ENCODE measurements around the gene UBAP1. TPM values are rescaled to one million over a fixed set of nuclear protein-coding genes. Genes with fewer than 3 reads are reported as not detected.

The UBAP1 gene
- total and polyA plus RNA-seq, 2 experiments from 2014 or later, result 17.4 to 20.7 TPM

DNA sequence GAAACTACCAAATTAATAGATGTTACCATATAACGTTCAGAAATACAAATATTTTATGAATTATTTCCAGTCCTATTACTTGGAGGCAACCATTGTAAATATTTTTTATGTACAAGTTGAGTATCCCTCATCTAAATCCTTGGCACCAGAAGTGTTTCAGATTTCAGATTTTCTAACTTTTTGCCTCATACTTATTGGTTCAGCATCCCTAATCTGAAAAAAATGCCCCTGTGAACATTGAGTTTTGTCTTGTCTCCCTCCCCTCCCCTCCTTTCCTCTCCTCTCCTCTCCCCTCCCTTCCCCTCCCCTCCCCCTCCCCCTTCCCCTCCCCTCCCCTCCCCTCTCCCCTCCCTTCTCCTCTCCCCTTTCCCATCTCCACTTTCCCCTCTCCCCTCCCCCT is 40.6 kb downstream of the UBAP1 start (continued):
- TF ChIP-seq, protein P1, sequence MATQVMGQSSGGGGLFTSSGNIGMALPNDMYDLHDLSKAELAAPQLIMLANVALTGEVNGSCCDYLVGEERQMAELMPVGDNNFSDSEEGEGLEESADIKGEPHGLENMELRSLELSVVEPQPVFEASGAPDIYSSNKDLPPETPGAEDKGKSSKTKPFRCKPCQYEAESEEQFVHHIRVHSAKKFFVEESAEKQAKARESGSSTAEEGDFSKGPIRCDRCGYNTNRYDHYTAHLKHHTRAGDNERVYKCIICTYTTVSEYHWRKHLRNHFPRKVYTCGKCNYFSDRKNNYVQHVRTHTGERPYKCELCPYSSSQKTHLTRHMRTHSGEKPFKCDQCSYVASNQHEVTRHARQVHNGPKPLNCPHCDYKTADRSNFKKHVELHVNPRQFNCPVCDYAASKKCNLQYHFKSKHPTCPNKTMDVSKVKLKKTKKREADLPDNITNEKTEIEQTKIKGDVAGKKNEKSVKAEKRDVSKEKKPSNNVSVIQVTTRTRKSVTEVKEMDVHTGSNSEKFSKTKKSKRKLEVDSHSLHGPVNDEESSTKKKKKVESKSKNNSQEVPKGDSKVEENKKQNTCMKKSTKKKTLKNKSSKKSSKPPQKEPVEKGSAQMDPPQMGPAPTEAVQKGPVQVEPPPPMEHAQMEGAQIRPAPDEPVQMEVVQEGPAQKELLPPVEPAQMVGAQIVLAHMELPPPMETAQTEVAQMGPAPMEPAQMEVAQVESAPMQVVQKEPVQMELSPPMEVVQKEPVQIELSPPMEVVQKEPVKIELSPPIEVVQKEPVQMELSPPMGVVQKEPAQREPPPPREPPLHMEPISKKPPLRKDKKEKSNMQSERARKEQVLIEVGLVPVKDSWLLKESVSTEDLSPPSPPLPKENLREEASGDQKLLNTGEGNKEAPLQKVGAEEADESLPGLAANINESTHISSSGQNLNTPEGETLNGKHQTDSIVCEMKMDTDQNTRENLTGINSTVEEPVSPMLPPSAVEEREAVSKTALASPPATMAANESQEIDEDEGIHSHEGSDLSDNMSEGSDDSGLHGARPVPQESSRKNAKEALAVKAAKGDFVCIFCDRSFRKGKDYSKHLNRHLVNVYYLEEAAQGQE (IDR thresholded peaks at IDR 0.05; ENCODE audit: unreplicated experiment), result no peak

DNA sequence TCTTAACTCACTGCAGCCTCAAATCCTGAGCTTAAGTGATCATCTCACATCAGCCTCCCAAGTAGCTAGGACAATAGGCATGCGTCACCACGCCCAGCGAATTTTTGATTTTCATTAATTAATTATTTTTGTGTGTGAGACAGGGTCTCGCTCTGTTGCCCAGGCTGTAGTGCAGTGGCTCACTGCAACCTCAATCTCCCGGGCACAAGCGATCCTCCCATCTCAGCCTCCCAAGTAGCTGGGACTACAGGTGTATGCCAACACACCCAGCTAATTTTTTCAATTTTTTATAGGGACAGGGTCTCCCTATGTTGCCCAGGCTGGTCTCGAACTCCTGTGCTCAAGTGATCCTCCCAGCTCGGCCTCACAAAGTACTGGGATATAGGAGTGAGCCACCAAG is 41.4 kb downstream of the UBAP1 start:
- ATAC-seq (no peak), DNase-seq (ENCODE audit: low spot score) (no peak)
- Histone ChIP-seq H3K4me3 (no peak overlapping the region), H3K36me3 (ENCODE audit: insufficient read depth) (no peaks in the 10 kb centered on the region), H3K4me2 (no peak overlapping the region), H3K27ac (ENCODE audit: low read depth) (no peak overlapping the region), H3K9me2 (ENCODE audit: insufficient read depth) (no peaks in the 10 kb centered on the region), H3F3A (replicated peaks; ENCODE audit: low read depth) (no peaks in the 10 kb centered on the region), H3K4me1 (ENCODE audit: insufficient read depth) (no peaks in the 10 kb centered on the region), H3K27me3 (ENCODE audit: insufficient read depth) (no peaks in the 10 kb centered on the region), H4K20me1 (replicated peaks; ENCODE audit: insufficient read depth) (peaks cover 4% of the 10 kb centered on the region; the same call in 1 of the 2 replicates), H3K79me2 (replicated peaks; ENCODE audit: insufficient read depth) (peaks cover 22% of the 10 kb centered on the region; the same call in 1 of the 2 replicates), H2AFZ (no peak overlapping the region)
- Mint-ChIP-seq H3K36me3 (ENCODE audit: low read depth) (no peaks in the 10 kb centered on the region; the same call in 1 of the 3 replicates), H3K27ac (no peak overlapping the region), H3K9me3 (no peaks in the 10 kb centered on the region), H3K4me3 (no peak overlapping the region), H3K27me3 (ENCODE audit: insufficient read depth, low read depth, poor library complexity) (no peaks in the 10 kb centered on the region), H3K4me1 (no peaks in the 10 kb centered on the region)
- TF ChIP-seq NANOG (IDR thresholded peaks at IDR 0.05; ENCODE audit: borderline replicate concordance), result no peak
- TF ChIP-seq, protein P1 (IDR thresholded peaks at IDR 0.05; ENCODE audit: unreplicated experiment), result no peak
- no peak for TF ChIP-seq EZH2phosphoT487 (IDR thresholded peaks at IDR 0.05; ENCODE audit: unreplicated experiment)
- no peak for TF ChIP-seq POLR2AphosphoS5 (IDR thresholded peaks at IDR 0.05; ENCODE audit: low read depth)
- no peak for TF ChIP-seq EZH2 (IDR thresholded peaks at IDR 0.05; ENCODE audit: low read depth, unreplicated experiment)
- TF ChIP-seq, protein P2, sequence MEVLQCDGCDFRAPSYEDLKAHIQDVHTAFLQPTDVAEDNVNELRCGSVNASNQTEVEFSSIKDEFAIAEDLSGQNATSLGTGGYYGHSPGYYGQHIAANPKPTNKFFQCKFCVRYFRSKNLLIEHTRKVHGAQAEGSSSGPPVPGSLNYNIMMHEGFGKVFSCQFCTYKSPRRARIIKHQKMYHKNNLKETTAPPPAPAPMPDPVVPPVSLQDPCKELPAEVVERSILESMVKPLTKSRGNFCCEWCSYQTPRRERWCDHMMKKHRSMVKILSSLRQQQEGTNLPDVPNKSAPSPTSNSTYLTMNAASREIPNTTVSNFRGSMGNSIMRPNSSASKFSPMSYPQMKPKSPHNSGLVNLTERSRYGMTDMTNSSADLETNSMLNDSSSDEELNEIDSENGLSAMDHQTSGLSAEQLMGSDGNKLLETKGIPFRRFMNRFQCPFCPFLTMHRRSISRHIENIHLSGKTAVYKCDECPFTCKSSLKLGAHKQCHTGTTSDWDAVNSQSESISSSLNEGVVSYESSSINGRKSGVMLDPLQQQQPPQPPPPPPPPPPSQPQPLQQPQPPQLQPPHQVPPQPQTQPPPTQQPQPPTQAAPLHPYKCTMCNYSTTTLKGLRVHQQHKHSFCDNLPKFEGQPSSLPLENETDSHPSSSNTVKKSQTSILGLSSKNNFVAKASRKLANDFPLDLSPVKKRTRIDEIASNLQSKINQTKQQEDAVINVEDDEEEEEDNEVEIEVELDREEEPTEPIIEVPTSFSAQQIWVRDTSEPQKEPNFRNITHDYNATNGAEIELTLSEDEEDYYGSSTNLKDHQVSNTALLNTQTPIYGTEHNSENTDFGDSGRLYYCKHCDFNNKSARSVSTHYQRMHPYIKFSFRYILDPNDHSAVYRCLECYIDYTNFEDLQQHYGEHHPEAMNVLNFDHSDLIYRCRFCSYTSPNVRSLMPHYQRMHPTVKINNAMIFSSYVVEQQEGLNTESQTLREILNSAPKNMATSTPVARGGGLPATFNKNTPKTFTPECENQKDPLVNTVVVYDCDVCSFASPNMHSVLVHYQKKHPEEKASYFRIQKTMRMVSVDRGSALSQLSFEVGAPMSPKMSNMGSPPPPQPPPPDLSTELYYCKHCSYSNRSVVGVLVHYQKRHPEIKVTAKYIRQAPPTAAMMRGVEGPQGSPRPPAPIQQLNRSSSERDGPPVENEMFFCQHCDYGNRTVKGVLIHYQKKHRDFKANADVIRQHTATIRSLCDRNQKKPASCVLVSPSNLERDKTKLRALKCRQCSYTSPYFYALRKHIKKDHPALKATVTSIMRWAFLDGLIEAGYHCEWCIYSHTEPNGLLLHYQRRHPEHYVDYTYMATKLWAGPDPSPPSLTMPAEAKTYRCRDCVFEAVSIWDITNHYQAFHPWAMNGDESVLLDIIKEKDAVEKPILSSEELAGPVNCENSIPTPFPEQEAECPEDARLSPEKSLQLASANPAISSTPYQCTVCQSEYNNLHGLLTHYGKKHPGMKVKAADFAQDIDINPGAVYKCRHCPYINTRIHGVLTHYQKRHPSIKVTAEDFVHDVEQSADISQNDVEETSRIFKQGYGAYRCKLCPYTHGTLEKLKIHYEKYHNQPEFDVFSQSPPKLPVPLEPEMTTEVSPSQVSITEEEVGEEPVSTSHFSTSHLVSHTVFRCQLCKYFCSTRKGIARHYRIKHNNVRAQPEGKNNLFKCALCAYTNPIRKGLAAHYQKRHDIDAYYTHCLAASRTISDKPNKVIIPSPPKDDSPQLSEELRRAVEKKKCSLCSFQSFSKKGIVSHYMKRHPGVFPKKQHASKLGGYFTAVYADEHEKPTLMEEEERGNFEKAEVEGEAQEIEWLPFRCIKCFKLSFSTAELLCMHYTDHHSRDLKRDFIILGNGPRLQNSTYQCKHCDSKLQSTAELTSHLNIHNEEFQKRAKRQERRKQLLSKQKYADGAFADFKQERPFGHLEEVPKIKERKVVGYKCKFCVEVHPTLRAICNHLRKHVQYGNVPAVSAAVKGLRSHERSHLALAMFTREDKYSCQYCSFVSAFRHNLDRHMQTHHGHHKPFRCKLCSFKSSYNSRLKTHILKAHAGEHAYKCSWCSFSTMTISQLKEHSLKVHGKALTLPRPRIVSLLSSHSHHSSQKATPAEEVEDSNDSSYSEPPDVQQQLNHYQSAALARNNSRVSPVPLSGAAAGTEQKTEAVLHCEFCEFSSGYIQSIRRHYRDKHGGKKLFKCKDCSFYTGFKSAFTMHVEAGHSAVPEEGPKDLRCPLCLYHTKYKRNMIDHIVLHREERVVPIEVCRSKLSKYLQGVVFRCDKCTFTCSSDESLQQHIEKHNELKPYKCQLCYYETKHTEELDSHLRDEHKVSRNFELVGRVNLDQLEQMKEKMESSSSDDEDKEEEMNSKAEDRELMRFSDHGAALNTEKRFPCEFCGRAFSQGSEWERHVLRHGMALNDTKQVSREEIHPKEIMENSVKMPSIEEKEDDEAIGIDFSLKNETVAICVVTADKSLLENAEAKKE (CRISPR knock-in tag; IDR thresholded peaks at IDR 0.05), result no peak
- TF ChIP-seq JUNB (IDR thresholded peaks at IDR 0.05; ENCODE audit: unreplicated experiment), result no peak
- TF ChIP-seq ZNF114 (CRISPR knock-in tag; IDR thresholded peaks at IDR 0.05), result no peak
- no peak for TF ChIP-seq STAT1 (IDR thresholded peaks at IDR 0.05; ENCODE audit: unreplicated experiment)
